Spleen (tissue), 7 donors: ENCODE results near the gene TEKT5.

Experiments used
- POLR2AphosphoS5 ChIP-seq, 3 donors: sonication (generic); formaldehyde crosslinking; IDR thresholded peaks; one replicate each; pipeline ENCODE4 v1.5.1; 2017; ENCODE audit warnings: antibody characterized with exemption in 3 of 3
- TF ChIP-seq, protein P1 (sequence below), 11 experiments: fragments of 200-600 bp in 7 of 11; fragments of 450-650 bp in 4 of 11; sonication (generic) in 4 of 11; IDR thresholded peaks in 8 of 11; conservative IDR thresholded peaks in 3 of 11; 1 replicate in 7 of 11; 2 replicates in 4 of 11; pipeline versions ENCODE4 v1.4.0 to v1.8.0; 2016 to 2021; ENCODE audit warnings: antibody characterized with exemption in 11 of 11, inconsistent platforms in 4 of 11, mild to moderate bottlenecking in 1 of 11
- donor health status: DM: no; HTN: no; CAD: no; lungs with moderate emphysema.
- donor health status: DM: no; HTN: no; CAD: no.
- donor health status: DM: no; HTN: no; CAD: no.

DNA sequence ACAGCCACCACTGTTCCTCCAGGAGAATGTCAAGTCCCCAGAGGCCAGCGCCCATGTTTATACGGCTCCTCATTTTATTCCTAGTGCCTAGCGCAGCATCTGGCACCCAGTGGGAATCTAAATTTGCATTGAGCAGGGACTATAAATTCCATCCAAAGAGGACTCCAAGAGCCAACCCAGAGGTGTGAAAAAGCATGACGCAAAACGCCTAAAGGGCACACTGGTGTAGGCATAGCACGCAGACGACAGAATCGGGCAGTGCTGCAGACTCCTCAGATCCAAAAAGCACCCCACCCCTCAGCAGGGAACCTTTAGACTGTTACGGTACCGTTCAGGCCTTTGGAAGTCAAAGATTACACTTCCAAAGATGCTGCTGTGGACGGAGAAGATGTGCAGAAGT lies 19.5 kb downstream of the TEKT5 start:
- no peak for TF ChIP-seq POLR2AphosphoS5 (IDR thresholded peaks at IDR 0.05)
- TF ChIP-seq, protein P1, sequence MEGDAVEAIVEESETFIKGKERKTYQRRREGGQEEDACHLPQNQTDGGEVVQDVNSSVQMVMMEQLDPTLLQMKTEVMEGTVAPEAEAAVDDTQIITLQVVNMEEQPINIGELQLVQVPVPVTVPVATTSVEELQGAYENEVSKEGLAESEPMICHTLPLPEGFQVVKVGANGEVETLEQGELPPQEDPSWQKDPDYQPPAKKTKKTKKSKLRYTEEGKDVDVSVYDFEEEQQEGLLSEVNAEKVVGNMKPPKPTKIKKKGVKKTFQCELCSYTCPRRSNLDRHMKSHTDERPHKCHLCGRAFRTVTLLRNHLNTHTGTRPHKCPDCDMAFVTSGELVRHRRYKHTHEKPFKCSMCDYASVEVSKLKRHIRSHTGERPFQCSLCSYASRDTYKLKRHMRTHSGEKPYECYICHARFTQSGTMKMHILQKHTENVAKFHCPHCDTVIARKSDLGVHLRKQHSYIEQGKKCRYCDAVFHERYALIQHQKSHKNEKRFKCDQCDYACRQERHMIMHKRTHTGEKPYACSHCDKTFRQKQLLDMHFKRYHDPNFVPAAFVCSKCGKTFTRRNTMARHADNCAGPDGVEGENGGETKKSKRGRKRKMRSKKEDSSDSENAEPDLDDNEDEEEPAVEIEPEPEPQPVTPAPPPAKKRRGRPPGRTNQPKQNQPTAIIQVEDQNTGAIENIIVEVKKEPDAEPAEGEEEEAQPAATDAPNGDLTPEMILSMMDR (IDR thresholded peaks at IDR 0.05 in 8 of 11, conservative IDR thresholded peaks at IDR 0.05 in 3 of 11): no peak
